OCI-LY7 (cell line): ENCODE results near the gene SMIM27. TPM values are rescaled to one million over a fixed set of nuclear protein-coding genes. Genes with fewer than 3 reads are reported as not detected.
"Not testable (repeated sequence)": the region's sequence is repeated elsewhere in the genome, so short reads cannot be mapped to it uniquely, and the experiment has no call there.

Experiments
- BruUV-seq: library from RNA; stranded (reverse); fragments of 400-500 nt; replicated peaks from 2 replicates; lab custom pipeline; 2021; lab: Mats Ljungman, UMichigan
- CTCF ChIA-PET: fragments of 300-600 bp; sonication (Branson Sonifier 250); formaldehyde crosslinking; loops from one replicate; lab custom pipeline; 2022; ENCODE audit warnings: antibody characterized with exemption; ENCODE audit not compliant: unreplicated experiment; lab: Charles Lee
- POLR2A ChIA-PET: fragments of 300-600 bp; sonication (Branson Sonifier 250); formaldehyde crosslinking; loops from one replicate; lab custom pipeline; 2022; ENCODE audit warnings: antibody characterized with exemption; lab: Charles Lee
- DNase-seq: peaks from one replicate; pipeline ENCODE4 v3.0.0-alpha.2; 2015; ENCODE audit warnings: low spot score
- H2AFZ ChIP-seq: fragments of 200-600 bp; sonication (generic), shearing (Covaris generic); 2 replicates; pipeline ENCODE4 v1.6.1; 2014; ENCODE audit warnings: mild to moderate bottlenecking, antibody characterized with exemption, low read length, moderate library complexity
- H3K27ac ChIP-seq: fragments of 200-600 bp; sonication (generic); 2 replicates; pipeline ENCODE4 v1.5.1; 2014; ENCODE audit warnings: mixed run types, low read depth, mild to moderate bottlenecking, moderate library complexity, low read length, inconsistent platforms; ENCODE audit not compliant: poor library complexity, severe bottlenecking
- H3K36me3 ChIP-seq: fragments of 200-600 bp; sonication (generic); 2 replicates; pipeline ENCODE4 v1.6.1; 2014; ENCODE audit warnings: mild to moderate bottlenecking, antibody characterized with exemption, low read length, moderate library complexity, mixed read lengths; ENCODE audit not compliant: insufficient read depth
- H3K4me1 ChIP-seq: fragments of 200-600 bp; sonication (generic); 2 replicates; pipeline ENCODE4 v1.5.1; 2014; ENCODE audit warnings: mild to moderate bottlenecking, low read length; ENCODE audit not compliant: insufficient read depth, poor library complexity, severe bottlenecking
- H3K4me2 ChIP-seq: fragments of 200-600 bp; sonication (generic); 2 replicates; pipeline ENCODE4 v1.6.1; 2014; ENCODE audit warnings: mild to moderate bottlenecking, low read length
- H3K4me3 ChIP-seq: fragments of 200-600 bp; sonication (generic); 2 replicates; pipeline ENCODE4 v1.5.1; 2014; ENCODE audit warnings: mild to moderate bottlenecking, low read depth, low read length; ENCODE audit not compliant: poor library complexity, severe bottlenecking
- H3K79me2 ChIP-seq: fragments of 200-600 bp; sonication (generic); 2 replicates; pipeline ENCODE4 v1.6.1; 2016; ENCODE audit warnings: low read depth, mild to moderate bottlenecking, low read length, moderate library complexity, mixed read lengths; ENCODE audit not compliant: insufficient read depth
- H3K9me2 ChIP-seq: fragments of 200-600 bp; sonication (generic); 2 replicates; pipeline ENCODE4 v1.6.1; 2016; ENCODE audit warnings: mild to moderate bottlenecking, low read length, mixed read lengths; ENCODE audit not compliant: insufficient read depth
- H3K9me3 ChIP-seq: fragments of 200-600 bp; sonication (generic); 2 replicates; pipeline ENCODE4 v1.6.1; 2014; ENCODE audit warnings: mild to moderate bottlenecking, mixed run types, low read length, mixed read lengths
- H4K20me1 ChIP-seq: fragments of 200-600 bp; sonication (generic); 2 replicates; pipeline ENCODE4 v1.6.1; 2014; ENCODE audit warnings: mild to moderate bottlenecking, antibody characterized with exemption, low read length, moderate library complexity, mixed read lengths; ENCODE audit not compliant: insufficient read depth
- CTCF ChIP-seq: fragments of 200-600 bp; sonication (generic); conservative IDR thresholded peaks from 2 replicates; pipeline ENCODE4 v1.5.1; 2014; ENCODE audit warnings: mild to moderate bottlenecking, antibody characterized with exemption, low read length, moderate library complexity, mixed read lengths
- EZH2phosphoT487 ChIP-seq: fragments of 200-600 bp; sonication (generic); IDR thresholded peaks from 2 replicates; pipeline ENCODE4 v1.6.1; 2018; ENCODE audit warnings: low read depth, borderline replicate concordance, mild to moderate bottlenecking, mixed run types, antibody characterized with exemption, low read length, moderate library complexity, mixed read lengths
- intact Hi-C: fragments of 100-400 bp; cut with micrococcal nuclease; formaldehyde crosslinking; loops from one replicate; pipeline ENCODE4 v1.10.0; 2022; ENCODE audit not compliant: unreplicated experiment
- total RNA-seq, 2 experiments: library from RNA; depleted of rRNA in 1 of 2; stranded (reverse); fragments of >200 nt in 1 of 2; shearing (Covaris generic) in 1 of 2; gene quantifications; 2 replicates each; pipeline ENCODE4 v1.2.3, GENCODE V29; 2014 to 2022

Gene SMIM27
- total RNA-seq, 2 experiments from 2014 or later: 19.5 to 21.2 TPM

- Histone ChIP-seq H3K27ac (no peak overlapping the region), H2AFZ (no peak overlapping the region), H3K4me3 (no peak overlapping the region), H3K36me3 (no peaks in the 10 kb centered on the region), H4K20me1 (no peaks in the 10 kb centered on the region), H3K4me2 (no peak overlapping the region), H3K9me3 (peaks cover 32% of the 10 kb centered on the region; the same call in 1 of the 2 replicates), H3K79me2 (no peaks in the 10 kb centered on the region), H3K9me2 (no peaks in the 10 kb centered on the region), H3K4me1 (no peaks in the 10 kb centered on the region)
- DNase-seq: no peak
- BruUV-seq: no TSS peak
- ChIA-PET CTCF (no interaction called here), POLR2A (no interaction called here)
- intact Hi-C loops: no loop called here
- no peak for TF ChIP-seq EZH2phosphoT487
- no peak for TF ChIP-seq CTCF
Observed at GRCh38 chr9:32518276-32518675, 33.9 kb upstream of the SMIM27 start.

DNA sequence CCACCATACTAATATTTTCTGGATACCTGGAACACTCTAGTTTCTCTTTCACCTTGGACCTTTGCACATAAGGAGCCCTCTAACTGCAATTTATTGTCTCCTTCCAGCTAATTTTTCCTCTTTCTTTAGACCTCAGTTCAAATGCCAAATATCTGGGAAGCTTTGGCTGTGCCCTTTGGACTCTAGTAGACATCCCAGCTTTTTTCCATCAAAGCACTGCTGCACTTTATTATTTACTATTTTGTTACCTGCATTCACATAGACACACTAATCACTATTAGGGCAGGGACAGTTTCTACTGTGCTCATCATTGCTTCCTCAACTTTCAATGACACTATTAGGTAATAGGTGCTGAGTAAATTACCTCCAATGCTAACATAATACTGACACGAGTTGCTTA lies 28.2 kb upstream of the SMIM27 start:
- ChIA-PET CTCF (no interaction called here), POLR2A (interaction anchor here (0.7 kb wide), 1 partner anchor 254 kb away, joined by 5 read pairs; no protein-coding TSS in a partner anchor)
- Histone ChIP-seq H3K36me3 (no peaks in the 10 kb centered on the region), H4K20me1 (no peaks in the 10 kb centered on the region), H3K4me3 (no peak overlapping the region), H3K79me2 (no peaks in the 10 kb centered on the region), H3K9me3 (peaks cover 16% of the 10 kb centered on the region; the same call in 1 of the 2 replicates), H3K27ac (no peak overlapping the region), H3K4me1 (peaks cover 15% of the 10 kb centered on the region), H3K4me2 (no peak overlapping the region), H2AFZ (no peak overlapping the region), H3K9me2 (no peaks in the 10 kb centered on the region)
- no peak for TF ChIP-seq CTCF
- no peak for TF ChIP-seq EZH2phosphoT487
- no peak for DNase-seq
- no TSS peak for BruUV-seq
- intact Hi-C loops: loop anchor here (2.0 kb wide), 1 partner anchor 145 kb away; no protein-coding TSS in a partner anchor

- CTCF ChIA-PET, H2AFZ ChIP-seq, H4K20me1 ChIP-seq, POLR2A ChIA-PET, H3K4me2 ChIP-seq, H3K36me3 ChIP-seq, H3K9me2 ChIP-seq, DNase-seq, BruUV-seq, H3K4me3 ChIP-seq, H3K27ac ChIP-seq, H3K79me2 ChIP-seq: not testable (repeated sequence)
- H3K4me1 ChIP-seq: peaks cover 15% of the 10 kb centered on the region
- peaks cover 12% of the 10 kb centered on the region; the same call in 1 of the 2 replicates for H3K9me3 ChIP-seq
- intact Hi-C loops: loop anchor here (2.0 kb wide), 1 partner anchor 146 kb away; no protein-coding TSS in a partner anchor
Observed at GRCh38 chr9:32524558-32524891, 27.6 kb upstream of the SMIM27 start.
